Subcutaneous abdominal adipose tissue (tissue), 5 donors: ENCODE data around the gene CBLN4.

Experiments
- H3K27ac ChIP-seq: one replicate; pipeline ENCODE4 v1.7.0; 2013; ENCODE audit warnings: low read depth, mild to moderate bottlenecking, inconsistent platforms, low read length, moderate library complexity
- H3K27me3 ChIP-seq, 5 donors: one replicate each; pipeline ENCODE4 v1.7.0; 2013; ENCODE audit warnings: low read length in 5 of 5, inconsistent platforms in 1 of 5; ENCODE audit not compliant: control insufficient read depth in 5 of 5, insufficient read depth in 4 of 5
- H3K36me3 ChIP-seq, 5 donors: one replicate each; pipeline ENCODE4 v1.7.0; 2013; ENCODE audit warnings: low read length in 5 of 5; ENCODE audit not compliant: control insufficient read depth in 5 of 5, insufficient read depth in 5 of 5
- H3K4me1 ChIP-seq, 5 donors: one replicate each; pipeline ENCODE4 v1.7.0; 2013; ENCODE audit warnings: low read length in 5 of 5, mild to moderate bottlenecking in 3 of 5, moderate library complexity in 1 of 5; ENCODE audit not compliant: control insufficient read depth in 5 of 5, insufficient read depth in 5 of 5
- H3K4me3 ChIP-seq, 5 donors: one replicate each; pipeline ENCODE4 v1.7.0; 2013; ENCODE audit warnings: low read length in 5 of 5, low read depth in 1 of 5
- H3K9ac ChIP-seq, 5 donors: one replicate each; pipeline ENCODE4 v1.7.0; 2013; ENCODE audit warnings: low read length in 5 of 5, mild to moderate bottlenecking in 4 of 5, moderate library complexity in 3 of 5
- H3K9me3 ChIP-seq, 5 donors: one replicate each; pipeline ENCODE4 v1.7.0; 2013; ENCODE audit warnings: low read length in 5 of 5; ENCODE audit not compliant: control insufficient read depth in 5 of 5
- donor health status: healthy.
- donor health status: healthy.
- donor health status: healthy.
- donor health status: healthy.
- donor health status: healthy.

Gene CBLN4

DNA sequence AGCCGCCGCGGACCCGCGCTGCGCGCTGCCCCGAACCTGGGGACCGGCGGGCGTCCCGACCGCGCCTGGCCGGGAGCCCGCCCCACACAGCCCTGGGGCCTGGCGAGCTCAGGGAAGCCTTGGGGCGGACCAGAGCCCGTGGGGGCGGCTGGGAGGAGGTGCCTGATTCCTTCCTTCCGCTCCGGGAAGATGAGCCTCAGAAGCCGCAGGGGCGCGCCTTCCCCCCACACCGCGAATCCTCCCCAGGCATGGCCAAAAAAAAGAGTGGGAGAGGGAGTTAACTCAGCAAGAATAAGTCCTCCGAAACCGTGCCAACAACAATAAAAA is at the start of gene CBLN4:
Gene CBLN4 (minus strand): TSS at position 131 of the 327 bp plus-strand sequence. CDS start 1,348 bp downstream, outside the sequence.
- Histone ChIP-seq H3K9ac (no peak within 1 kb of the TSS), H3K27me3 (peaks cover 28 to 47% (median 45%) of the 10 kb centered on the region in 5 donors), H3K27ac (no peak within 1 kb of the TSS), H3K4me3 (no peak within 1 kb of the TSS), H3K4me1 (no peaks in the 10 kb centered on the region), H3K9me3 (peaks cover 0 to 2% (median 0%) of the 10 kb centered on the region in 5 donors), H3K36me3 (no peaks in the 10 kb centered on the region)

DNA sequence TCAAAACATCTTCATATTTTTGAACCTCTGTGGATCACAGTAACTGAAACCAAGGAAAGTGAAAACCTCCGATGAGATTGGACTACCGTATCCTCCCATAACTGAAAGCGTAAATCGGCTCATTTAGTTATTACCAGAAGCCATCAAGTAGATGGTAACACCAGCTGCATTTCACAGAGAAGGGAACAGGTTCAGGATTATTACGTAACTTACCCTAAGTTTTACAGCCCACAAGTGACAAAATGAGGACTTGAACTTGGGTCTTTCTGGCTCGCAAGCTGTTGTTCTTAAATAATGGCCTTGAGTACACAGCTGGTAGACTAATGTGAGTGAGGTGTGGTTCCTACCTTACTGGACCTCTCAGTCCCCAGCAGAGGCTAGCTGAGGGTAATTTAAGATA is 37.9 kb upstream of the CBLN4 start:
- no peaks in the 10 kb centered on the region for H3K4me1 ChIP-seq
- no peaks in the 10 kb centered on the region for H3K36me3 ChIP-seq
- H3K9me3 ChIP-seq, result no peaks in the 10 kb centered on the region
- no peak overlapping the region for H3K27ac ChIP-seq
- no peak overlapping the region for H3K9ac ChIP-seq
- H3K4me3 ChIP-seq, result no peak overlapping the region
- no peaks in the 10 kb centered on the region for H3K27me3 ChIP-seq

GRCh38 chr20:56032251-56032650 is 26.9 kb upstream of the CBLN4 start:
- no peak overlapping the region for H3K27ac ChIP-seq
- peaks cover 0 to 3% (median 0%) of the 10 kb centered on the region in 5 donors for H3K27me3 ChIP-seq
- peaks cover 11 to 45% (median 33%) of the 10 kb centered on the region in 5 donors for H3K9me3 ChIP-seq
- peak overlapping the region in 2 of 5 donors; percentile 22 to 26 for H3K4me3 ChIP-seq
- H3K9ac ChIP-seq, result no peak overlapping the region
- no peaks in the 10 kb centered on the region for H3K4me1 ChIP-seq
- H3K36me3 ChIP-seq, result no peaks in the 10 kb centered on the region

DNA sequence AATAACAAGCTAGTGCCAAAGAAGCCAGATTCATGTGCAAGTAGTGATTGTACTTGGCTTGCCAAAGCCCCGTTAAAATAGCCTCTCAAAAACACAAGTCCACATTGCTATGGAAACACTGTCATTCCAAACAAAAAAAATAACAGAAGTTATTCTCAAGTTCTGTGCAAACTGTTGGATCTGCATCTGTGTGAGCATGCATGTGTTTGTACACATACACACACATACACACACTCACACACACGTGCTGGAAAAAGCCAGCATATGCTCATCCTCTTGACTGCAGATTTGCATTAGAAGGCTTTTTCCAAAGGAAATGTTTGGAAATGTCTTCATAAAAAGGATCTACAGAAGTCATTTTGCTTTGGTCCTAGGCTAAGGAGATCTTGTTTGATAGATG is 13.4 kb upstream of the CBLN4 start:
- Histone ChIP-seq H3K4me1 (no peaks in the 10 kb centered on the region), H3K9ac (no peak overlapping the region), H3K36me3 (no peaks in the 10 kb centered on the region), H3K27me3 (no peaks in the 10 kb centered on the region), H3K27ac (no peak overlapping the region), H3K9me3 (no peaks in the 10 kb centered on the region), H3K4me3 (no peak overlapping the region)

DNA sequence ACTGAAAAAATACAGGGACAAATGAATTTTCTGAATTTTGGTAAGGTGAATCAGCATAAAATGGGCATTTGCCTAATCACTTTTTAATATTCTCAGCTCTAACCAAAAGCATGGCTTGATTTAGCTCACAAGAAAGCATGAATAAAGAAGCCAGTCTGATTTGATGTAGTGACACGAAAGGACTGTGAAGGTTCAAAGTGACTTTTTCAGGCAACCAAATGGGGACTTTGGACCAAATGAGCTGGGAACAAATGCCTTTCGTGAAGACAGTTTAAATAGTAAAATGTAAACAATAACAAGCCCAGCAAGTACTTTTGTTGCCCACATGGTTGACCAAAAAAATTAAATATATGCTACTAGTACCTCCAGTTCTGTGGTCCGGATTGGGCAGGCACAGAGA is 12.9 kb upstream of the CBLN4 start:
- no peak overlapping the region for H3K9ac ChIP-seq
- H3K4me3 ChIP-seq, result no peak overlapping the region
- no peaks in the 10 kb centered on the region for H3K4me1 ChIP-seq
- H3K27ac ChIP-seq, result no peak overlapping the region
- H3K27me3 ChIP-seq, result no peaks in the 10 kb centered on the region
- H3K9me3 ChIP-seq, result no peaks in the 10 kb centered on the region
- H3K36me3 ChIP-seq, result no peaks in the 10 kb centered on the region

- no peak overlapping the region for H3K27ac ChIP-seq
- H3K9me3 ChIP-seq, result no peaks in the 10 kb centered on the region
- H3K36me3 ChIP-seq, result no peaks in the 10 kb centered on the region
- no peaks in the 10 kb centered on the region for H3K27me3 ChIP-seq
- H3K9ac ChIP-seq, result no peak overlapping the region
- H3K4me3 ChIP-seq, result no peak overlapping the region
- H3K4me1 ChIP-seq, result no peaks in the 10 kb centered on the region
These were observed 12.2 kb upstream of the CBLN4 start for GRCh38 chr20:56017560-56017959.

DNA sequence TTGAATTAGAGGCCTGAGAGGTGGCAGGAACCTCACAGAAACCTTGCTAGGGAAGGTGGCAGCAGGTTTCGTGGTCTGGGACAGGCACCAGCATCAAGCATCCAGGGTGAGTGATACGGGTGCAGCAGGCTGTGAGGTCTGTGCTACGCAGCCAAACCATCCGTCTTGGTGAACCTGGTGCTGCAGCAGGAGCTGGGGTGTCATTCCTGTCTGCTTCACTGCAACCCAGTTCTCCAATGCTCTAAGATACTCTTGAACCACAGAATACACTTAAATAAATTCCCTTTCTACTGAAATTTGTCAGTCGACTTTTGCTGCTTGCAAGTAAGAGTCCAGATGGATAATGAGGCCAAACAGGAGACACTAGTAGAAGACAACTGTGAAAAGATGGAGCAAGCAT is 9.7 kb upstream of the CBLN4 start:
- Histone ChIP-seq H3K9ac (no peak overlapping the region), H3K4me1 (no peaks in the 10 kb centered on the region), H3K9me3 (no peaks in the 10 kb centered on the region), H3K27me3 (no peaks in the 10 kb centered on the region), H3K27ac (no peak overlapping the region), H3K4me3 (no peak overlapping the region), H3K36me3 (no peaks in the 10 kb centered on the region)

- no peaks in the 10 kb centered on the region for H3K36me3 ChIP-seq
- no peaks in the 10 kb centered on the region for H3K27me3 ChIP-seq
- H3K4me3 ChIP-seq, result no peak overlapping the region
- H3K9me3 ChIP-seq, result no peaks in the 10 kb centered on the region
- no peak overlapping the region for H3K9ac ChIP-seq
- no peaks in the 10 kb centered on the region for H3K4me1 ChIP-seq
- no peak overlapping the region for H3K27ac ChIP-seq
These were observed 8.8 kb upstream of the CBLN4 start for GRCh38 chr20:56014151-56014550.

GRCh38 chr20:56004611-56005388 is 519 bp downstream of the CBLN4 start:
- peaks cover 0 to 2% (median 0%) of the 10 kb centered on the region in 5 donors for H3K9me3 ChIP-seq
- no peaks in the 10 kb centered on the region for H3K36me3 ChIP-seq
- no peaks in the 10 kb centered on the region for H3K4me1 ChIP-seq
- peaks cover 28 to 47% (median 45%) of the 10 kb centered on the region in 5 donors for H3K27me3 ChIP-seq
- H3K4me3 ChIP-seq, result no peak overlapping the region
- H3K9ac ChIP-seq, result no peak overlapping the region
- no peak overlapping the region for H3K27ac ChIP-seq

- peaks cover 28 to 47% (median 45%) of the 10 kb centered on the region in 5 donors for H3K27me3 ChIP-seq
- H3K4me3 ChIP-seq, result no peak overlapping the region
- peaks cover 0 to 2% (median 0%) of the 10 kb centered on the region in 5 donors for H3K9me3 ChIP-seq
- no peak overlapping the region for H3K27ac ChIP-seq
- H3K36me3 ChIP-seq, result no peaks in the 10 kb centered on the region
- H3K4me1 ChIP-seq, result no peaks in the 10 kb centered on the region
- no peak overlapping the region for H3K9ac ChIP-seq
These were observed 1.3 kb downstream of the CBLN4 start for GRCh38 chr20:56004007-56004406.
